Adipose tissue (tissue), 3 donors: Measurements from ENCODE around the gene WWP2. TPM values are rescaled to one million over a fixed set of nuclear protein-coding genes. Genes with fewer than 3 reads are reported as not detected.
"Not testable (repeated sequence)": the region's sequence is repeated elsewhere in the genome, so short reads cannot be mapped to it uniquely, and the experiment has no call there.

Experiments used
- H3K27ac ChIP-seq: one replicate; pipeline ENCODE4 v1.5.1; 2013; ENCODE audit warnings: low read depth, low read length
- WGBS, 3 donors: extraction: QIAGEN DNeasy Blood & Tissue Kit; methylation state at CpG; one replicate each; pipeline ENCODE4 v1.1.7; 2013; 5-methylcytosine and 5-hydroxymethylcytosine counted together
- polyA plus RNA-seq, 3 donors: library from polyadenylated mRNA; stranded (reverse); fragments of 200-250 nt; gene quantifications; one replicate each; pipeline ENCODE4 v1.2.3, GENCODE V29; 2013
- donor health status: healthy with polysubstance abuse.
- donor health status: Bipolar disorder and iron deficiency.
- donor health status: healthy.

WWP2 gene
- polyA plus RNA-seq, 3 donors = 18.9 to 25.1 (median 19.6) TPM

DNA sequence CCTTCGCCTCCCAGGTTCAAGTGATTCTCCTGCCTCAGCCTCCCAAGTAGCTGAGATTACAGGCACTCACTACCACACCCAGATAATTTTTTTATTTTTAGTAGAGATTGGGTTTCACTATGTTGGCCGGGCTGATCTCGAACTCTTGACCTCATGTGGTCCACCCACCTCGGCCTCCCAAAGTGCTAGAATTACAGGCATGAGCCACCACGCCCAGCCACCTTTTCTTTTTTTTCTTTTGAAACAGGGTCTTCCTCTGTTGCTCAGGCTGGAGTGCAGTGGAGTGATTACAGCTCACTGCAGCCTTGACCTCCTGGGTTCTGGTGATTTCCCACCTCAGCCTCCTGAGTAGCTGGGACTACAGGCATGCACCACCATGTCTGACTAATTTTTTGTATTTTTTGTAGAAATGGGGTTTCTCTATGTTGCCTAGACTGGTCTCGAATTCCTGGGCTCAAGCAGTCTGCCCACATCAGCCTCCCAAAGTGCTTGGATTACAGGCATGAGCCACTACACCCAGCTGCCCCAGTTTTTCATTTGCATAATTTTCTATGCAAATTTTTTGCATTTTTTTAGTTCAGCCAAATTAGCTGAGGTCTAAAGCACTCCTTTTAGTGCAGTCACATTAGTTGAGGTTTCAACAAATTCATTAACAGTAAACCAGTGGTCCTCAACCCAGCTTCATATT is 11.3 kb downstream of the WWP2 start:
- no peak overlapping the region for H3K27ac ChIP-seq
- 71 to 88% (median 75%) methylated on average over 6 of the region's 6 CpGs for WGBS, 3 donors

DNA sequence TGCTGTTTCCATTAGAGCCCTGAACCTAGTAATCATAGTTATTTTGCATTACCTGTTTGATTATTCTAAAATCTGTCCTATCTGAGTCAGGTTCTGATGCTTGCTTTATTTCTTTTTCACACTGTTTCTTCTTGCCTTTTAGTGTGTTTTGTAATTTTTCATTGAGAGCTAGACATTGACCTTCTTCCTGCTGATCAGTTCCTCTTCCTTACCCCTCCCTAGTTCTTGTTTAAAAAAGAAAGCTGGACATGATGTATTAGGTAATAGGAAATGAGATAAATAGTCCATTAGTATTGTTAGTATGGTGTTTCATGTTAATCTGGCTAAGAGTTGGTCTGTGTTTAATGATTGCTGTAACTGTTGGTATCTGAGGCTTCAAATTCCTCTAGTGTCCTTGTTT is 13.4 kb downstream of the WWP2 start:
- no peak overlapping the region for H3K27ac ChIP-seq

DNA sequence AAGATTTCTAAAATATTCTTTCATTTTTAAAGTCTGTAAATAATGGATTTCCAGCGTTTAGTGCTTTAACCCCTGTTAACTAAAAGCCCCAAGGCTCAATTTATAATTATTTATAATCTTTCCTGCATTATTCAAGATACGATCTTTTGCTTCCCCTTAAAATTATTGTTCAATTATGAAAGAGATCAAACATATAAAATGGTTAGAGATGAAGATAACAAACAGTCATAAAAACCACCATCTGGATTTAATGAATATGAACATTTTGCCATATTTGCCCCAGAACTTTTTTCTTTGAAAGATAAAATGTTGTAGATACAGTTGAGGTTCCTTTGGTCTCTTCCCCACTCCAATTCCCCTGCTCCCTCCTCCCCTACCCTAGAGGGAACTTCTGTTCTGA is 17.6 kb downstream of the WWP2 start:
- no peak overlapping the region for H3K27ac ChIP-seq

DNA sequence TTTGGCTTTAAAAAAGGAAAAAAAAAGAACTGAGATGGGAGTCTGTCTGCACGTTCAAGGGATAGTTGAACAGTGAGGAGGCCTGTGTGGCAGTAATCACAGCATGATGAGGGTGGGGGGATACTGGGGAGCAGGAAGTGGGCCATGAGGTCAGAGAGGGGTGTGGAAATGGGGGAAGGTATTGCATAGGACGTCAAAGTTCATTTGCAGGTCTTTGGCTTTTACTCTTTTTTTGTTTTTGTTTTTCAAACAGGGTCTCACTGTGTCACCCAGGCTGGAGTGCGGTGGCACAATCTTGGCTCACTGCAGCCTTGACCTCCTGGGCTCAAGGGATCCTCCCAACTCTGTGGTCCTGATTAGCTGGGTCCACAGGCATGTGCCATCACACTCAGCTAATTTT is 19.0 kb downstream of the WWP2 start:
- no peak overlapping the region for H3K27ac ChIP-seq

More for the DNA sequence above, 17.6 kb downstream of the WWP2 start:
- WGBS, 3 donors = 87 to 91% (median 89%) methylated on average over 2 of the region's 2 CpGs

DNA sequence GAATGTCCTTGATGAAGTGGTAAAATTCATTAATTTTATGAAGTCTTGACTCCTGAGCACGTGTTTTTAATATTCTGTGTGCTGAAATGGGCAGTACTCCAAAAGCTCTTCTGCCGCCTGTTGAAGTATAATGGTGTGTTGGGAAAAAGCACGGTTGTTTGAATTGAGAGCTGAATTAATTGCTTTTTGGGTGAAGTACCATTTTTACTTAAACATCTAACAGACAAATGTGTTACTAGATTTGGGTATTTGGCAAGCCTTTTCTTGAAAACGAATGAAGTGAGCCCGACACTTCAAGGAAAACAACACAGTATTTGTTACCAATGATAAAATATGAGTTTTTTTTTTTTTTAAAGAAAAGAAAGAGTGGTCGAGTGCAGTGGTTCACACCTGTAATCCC is 22.5 kb downstream of the WWP2 start:
- 76 to 90% (median 87%) methylated on average over 6 of the region's 6 CpGs for WGBS, 3 donors
- H3K27ac ChIP-seq = no peak overlapping the region

More for the DNA sequence above, 19.0 kb downstream of the WWP2 start:
- 69 to 82% (median 81%) methylated on average over 3 of the region's 3 CpGs for WGBS, 3 donors

DNA sequence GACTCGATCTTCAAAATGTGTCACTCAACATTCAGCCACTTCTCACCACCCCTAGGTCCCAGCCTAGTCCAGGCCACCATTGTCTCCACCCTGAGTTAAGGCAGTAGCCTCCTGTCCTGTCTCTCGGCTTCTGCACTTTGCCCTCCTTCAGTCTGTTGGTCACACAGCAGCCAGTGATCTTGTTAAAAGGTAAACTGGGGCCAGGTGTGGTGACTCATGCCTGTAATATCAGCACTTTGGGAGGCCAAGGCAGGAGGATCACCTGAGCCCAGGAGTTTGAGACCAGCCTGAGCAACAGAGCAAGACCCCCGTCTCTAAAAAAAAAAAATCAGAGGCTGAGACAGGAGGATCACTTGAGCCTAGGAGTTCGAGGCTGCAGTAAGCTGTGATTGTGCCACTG is 25.8 kb downstream of the WWP2 start:
- no peak overlapping the region for H3K27ac ChIP-seq
- WGBS, 3 donors = 96 to 98% (median 97%) methylated on average over 4 of the region's 4 CpGs

DNA sequence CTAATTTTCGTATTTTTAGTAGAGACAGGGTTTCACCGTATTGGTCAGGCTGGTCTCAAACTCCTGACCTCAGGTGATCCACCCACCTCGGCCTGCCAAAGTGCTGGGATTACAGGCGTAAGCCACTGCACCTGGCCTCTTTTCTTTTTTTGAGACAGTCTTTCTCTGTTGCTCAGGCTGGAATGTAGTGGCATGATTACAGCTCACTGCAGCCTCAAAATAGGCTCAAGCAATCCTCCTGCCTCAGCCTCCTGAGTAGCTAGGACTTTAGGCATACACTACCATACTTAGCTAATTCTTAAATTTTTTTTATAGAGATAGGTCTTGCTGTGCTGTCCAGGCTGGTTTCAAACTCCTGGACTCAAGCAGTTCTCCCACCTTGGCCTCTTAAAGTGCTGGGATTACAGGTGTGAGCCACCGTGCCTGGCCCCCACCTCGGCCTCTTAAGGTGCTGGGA is 29.3 kb downstream of the WWP2 start:
- H3K27ac ChIP-seq = not testable (repeated sequence)
- whole genome bisulfite sequencing, 3 donors = 92 to 98% (median 92%) methylated on average over 6 of the region's 6 CpGs

DNA sequence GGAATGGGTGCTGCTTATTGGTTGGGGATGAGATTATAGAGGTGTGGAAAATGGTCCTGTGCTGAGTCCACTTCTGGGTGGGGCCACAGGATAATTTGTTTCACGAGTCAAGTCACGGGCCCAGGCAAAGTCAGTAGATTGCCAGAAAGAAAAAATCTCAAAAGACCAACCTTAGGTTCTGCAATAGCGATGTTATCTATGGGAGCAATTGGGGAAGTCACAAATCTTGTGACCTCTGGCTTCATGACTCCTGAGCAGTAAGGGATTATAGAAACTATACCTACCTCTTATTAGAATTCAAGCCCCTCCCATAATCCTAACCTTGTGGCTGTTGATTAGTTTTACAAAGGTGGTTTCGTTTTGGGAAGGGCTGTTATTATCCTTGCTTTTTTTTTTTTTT is 31.4 kb downstream of the WWP2 start:
- 86 to 89% (median 88%) methylated on average over 4 of the region's 4 CpGs for WGBS, 3 donors
- H3K27ac ChIP-seq = no peak overlapping the region

DNA sequence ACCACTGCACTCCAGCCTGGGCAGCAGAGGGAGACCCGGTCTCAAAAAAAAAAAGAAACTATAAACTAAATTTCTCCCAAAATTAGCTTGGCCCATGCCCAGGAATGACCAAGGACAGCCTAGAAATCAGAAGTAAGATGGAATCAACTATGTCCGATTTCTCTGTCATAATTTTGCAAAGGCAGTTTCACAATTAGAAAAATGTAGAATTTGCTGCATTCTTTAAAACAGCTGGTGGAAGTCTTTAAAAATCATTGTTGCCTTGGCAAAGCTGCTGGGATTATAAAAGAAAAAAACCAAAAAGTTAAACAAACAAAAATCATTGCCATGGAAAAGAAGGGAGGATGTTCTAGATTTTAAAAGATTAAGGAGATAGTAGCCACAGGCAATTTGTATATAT is 32.4 kb downstream of the WWP2 start:
- H3K27ac ChIP-seq = no peak overlapping the region
- 67 to 77% (median 70%) methylated on average over 2 of the region's 2 CpGs for WGBS, 3 donors

DNA sequence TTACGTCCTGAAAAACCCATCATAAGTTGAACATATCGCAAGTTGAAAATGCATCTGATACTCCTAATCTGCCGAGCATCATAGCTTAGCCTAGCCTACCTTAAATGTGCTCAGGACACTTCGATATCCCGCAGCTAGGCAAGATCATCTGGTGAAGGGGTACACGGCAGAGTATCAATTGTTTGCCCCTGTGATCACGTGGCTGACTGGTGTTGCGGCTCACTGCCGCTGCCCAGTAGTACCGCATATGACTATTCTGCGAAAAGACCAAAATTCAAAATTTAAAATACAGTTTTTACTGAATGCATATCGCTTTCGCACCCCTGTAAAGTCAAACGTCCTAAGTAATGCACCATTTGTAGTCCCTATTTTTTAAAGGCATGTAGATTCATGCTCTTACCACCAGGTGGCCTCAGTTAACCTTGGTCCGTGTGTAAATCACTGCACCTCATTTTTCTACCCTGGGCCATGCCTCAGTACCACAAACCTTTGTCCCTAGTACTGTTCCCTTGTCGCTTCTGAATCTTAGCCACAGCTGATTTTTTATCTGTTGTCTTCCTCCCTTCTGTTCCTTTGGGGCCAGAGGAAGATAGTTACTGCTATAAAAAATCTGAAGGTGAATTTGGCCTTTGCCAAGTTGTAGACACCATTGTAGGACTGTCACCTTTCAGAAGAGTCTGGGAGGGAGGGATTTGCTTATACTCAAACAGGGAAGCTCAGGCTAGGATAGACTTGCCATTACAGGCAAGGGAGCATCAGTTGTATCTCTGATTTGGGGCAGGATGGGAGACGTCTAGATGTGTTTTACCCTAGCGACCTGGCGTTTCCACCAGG is 34.4 kb downstream of the WWP2 start:
- WGBS, 3 donors = 45 to 55% (median 48%) methylated on average over 19 of the region's 19 CpGs

DNA sequence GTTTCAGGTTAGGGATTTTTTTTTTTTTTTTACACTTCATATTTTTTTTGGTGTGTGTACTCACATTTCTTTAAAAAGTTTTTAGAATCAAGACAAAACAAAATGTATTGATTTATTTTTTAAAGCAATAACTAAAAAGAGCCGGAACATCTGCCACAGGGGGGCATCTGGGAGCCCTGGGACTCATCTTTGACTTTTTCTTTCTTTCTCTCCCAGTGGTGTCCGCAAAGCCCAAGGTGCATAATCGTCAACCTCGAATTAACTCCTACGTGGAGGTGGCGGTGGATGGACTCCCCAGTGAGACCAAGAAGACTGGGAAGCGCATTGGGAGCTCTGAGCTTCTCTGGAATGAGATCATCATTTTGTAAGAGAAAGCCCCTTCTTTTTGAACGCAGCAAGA is 36.3 kb downstream of the WWP2 start:
- H3K27ac ChIP-seq = no peak overlapping the region
- 51 to 76% (median 68%) methylated on average over 8 of the region's 8 CpGs for WGBS, 3 donors

More for the DNA sequence above, 34.4 kb downstream of the WWP2 start:
- H3K27ac ChIP-seq = no peak overlapping the region

DNA sequence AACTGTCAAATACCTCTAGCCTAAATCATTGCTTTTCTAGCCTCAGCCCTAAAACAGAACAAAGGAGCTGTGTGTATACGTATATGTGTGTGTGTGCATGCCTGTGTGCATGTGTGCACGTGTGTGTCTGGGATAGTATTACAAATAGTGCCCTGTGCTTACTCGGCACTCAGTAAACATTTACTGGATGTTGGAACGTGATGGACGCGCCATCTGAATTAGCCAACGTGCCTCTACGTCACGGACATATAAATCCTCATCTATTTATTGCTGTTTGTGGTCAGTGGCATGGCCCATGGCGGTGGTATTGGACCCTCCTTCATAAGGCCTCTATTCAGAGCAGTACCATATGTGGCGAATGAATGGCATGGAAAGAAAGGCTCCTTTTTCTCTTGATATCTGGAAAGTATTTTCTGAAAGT is 37.5 kb downstream of the WWP2 start:
- WGBS, 3 donors = 77 to 90% (median 77%) methylated on average over 11 of the region's 11 CpGs
- no peak overlapping the region for H3K27ac ChIP-seq

DNA sequence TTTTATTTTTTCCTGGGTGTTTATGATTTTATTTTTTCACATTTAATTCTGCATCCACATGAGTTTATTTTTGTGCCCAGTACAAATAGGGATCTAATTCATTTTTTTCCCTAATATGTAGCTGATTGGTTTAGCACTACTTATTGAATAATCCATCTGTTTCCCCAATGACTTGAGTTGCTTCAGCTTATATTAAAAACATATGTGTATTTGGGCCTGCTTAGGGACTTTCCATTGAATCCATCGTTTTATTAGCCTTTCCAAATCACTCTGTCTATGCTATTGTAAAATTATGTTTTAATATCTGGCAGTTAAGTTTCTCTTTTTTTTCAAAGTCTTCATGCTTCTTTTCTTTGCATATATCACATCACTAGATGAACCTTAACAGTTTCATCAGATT is 42.2 kb downstream of the WWP2 start:
- 26 to 68% (median 53%) methylated on average over 1 of the region's 1 CpG for WGBS, 3 donors
- no peak overlapping the region for H3K27ac ChIP-seq

DNA sequence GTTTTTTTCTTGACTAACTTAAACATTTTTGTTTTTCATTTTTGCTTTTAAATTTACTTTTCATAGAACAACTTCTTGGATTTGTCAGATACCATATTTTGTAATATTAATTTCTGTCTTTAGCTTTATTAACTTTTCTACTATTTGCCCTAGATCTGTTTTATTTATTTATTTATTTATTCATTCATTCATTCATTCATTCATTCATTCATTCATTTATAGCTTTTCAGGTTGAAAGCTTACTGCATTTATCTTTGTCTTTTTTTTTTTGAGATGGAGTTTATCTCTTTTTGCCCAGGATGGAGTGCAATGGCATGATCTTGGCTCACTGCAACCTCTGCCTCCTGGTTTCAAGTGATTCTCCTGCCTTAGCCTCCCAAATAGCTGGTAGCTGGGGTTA is 44.6 kb downstream of the WWP2 start:
- not testable (repeated sequence) for H3K27ac ChIP-seq

DNA sequence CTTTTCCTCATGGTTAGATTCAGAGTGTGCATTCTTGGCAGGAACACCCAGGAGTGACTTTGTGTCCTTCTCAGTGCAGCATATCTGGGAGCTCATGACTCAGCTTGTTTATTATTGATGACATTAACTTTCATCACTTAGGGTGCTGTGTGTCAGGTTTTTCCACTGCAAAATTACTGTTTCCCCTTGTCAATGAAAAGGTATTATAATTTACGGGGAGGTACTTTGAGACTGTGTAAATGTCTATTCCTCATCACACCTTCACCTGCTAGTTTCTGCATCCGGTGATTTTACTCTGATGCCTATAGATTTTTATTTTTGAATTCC is 50.5 kb downstream of the WWP2 start:
- 97 to 100% (median 99%) methylated on average over 2 of the region's 2 CpGs for WGBS, 3 donors
- H3K27ac ChIP-seq = no peak overlapping the region

DNA sequence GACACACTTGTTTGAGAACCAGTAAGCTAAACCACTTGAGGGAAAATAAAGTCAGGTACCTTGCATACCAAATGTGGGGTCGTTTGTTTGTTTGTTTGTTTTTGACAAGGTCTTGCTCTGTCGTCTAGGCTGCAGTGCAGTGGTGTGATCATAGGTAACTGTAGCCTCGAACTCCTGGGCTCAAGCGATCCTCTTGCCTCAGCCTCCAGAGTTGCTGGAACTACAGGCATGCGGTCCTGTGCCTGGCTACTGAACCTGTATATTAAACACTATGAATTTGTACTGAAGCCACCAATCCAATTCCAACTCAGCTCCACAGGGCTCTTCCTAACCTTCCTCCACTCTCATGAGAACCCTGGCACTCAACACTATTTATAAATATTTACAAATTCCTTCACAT is 51.9 kb downstream of the WWP2 start:
- H3K27ac ChIP-seq = no peak overlapping the region
- WGBS, 3 donors = 47 to 91% (median 86%) methylated on average over 5 of the region's 5 CpGs

DNA sequence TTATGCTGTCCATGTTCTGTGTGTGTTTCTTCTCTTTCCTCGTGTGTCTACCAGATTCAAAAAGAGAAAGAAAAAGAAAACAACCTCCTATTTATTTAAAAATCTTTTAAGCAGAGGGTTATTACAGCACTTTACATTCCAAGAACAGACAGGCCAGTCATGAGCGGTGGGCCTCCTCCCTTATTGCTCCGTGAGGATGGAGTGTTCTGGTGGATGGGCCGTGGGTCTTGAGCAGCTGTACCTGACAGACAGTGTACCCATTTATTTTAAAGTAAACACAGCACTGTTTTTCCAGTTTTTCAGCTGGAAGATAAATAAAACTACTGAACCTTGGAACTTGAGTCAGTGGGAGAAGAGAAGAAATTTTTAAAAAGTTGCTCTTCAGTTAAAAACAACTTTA is 52.4 kb downstream of the WWP2 start:
- WGBS, 3 donors = 41 to 92% (median 89%) methylated on average over 4 of the region's 4 CpGs
- no peak overlapping the region for H3K27ac ChIP-seq

DNA sequence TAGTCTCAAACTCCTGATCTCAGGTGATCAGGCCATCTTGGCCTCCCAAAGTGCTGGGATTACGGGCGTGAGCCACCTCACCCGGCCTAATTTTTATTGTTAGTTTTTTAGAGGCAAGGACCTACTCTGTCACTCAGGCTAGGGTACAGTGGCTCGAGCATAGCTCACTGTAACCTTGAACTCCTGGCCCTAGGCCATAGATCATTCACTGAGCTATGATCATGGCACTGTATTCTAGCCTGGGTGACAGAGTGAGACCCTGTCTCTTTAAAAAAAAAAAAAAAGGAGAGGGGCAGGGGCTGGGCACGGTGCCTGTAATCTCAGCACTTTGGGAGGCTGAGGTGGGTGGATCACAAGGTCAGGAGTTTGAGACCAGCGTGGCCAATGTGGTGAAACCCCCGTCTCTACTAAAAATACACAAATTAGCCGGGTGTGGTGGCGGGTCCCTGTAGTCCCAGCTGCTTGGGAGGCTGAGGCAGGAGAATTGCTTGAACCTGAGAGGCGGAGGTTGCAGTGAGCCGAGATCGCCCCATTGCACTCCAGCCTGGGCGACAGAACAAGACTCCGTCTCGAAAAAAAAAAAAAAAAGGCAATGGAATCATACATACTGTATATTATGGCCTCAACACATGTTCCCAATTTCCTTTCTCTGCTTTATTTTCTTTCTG is 53.2 kb downstream of the WWP2 start:
- not testable (repeated sequence) for H3K27ac ChIP-seq
- WGBS, 3 donors = 61 to 92% (median 91%) methylated on average over 15 of the region's 15 CpGs

DNA sequence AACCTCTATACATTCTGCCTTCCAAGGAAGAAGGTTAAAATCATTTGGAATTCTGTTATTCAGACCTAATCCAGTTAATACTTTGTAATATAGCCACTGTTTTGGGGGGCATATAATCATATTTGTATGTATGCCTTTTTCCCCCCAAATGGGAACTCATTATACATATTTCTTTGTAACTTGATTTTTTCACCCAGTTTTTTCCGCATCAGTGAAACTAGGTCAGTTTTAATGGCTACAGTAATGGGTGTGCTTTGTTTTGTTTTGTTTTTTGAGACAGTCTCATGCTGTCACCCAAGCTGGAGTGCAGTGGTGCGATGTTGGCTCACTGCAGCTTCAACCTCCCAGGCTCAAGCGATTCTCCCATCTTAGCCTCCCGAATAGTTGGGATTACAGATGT is 54.9 kb downstream of the WWP2 start:
- H3K27ac ChIP-seq = no peak overlapping the region
- WGBS, 3 donors = 97 to 99% (median 97%) methylated on average over 4 of the region's 4 CpGs
